GM13976 (cell line): ENCODE data around the gene EHD1.

Source experiments
- DNase-seq: peaks from one replicate; pipeline ENCODE4 v3.0.0; 2012; ENCODE audit warnings: low spot score
- in situ Hi-C: fragments of 300-500 bp; cut with MboI; formaldehyde crosslinking; loops from one replicate; pipeline ENCODE4 v1.12.0; 2022; ENCODE audit warnings: low sequenced_read_pairs, mixed read lengths, inconsistent platforms; ENCODE audit not compliant: unreplicated experiment
- TF ChIP-seq, protein P1 (sequence below): IDR thresholded peaks from 2 replicates; pipeline ENCODE4 v1.5.1; 2012; ENCODE audit warnings: borderline replicate concordance, mild to moderate bottlenecking; ENCODE audit not compliant: insufficient read depth; ENCODE audit errors: extremely low read depth, missing control alignments, control extremely low read depth

Gene EHD1

DNA sequence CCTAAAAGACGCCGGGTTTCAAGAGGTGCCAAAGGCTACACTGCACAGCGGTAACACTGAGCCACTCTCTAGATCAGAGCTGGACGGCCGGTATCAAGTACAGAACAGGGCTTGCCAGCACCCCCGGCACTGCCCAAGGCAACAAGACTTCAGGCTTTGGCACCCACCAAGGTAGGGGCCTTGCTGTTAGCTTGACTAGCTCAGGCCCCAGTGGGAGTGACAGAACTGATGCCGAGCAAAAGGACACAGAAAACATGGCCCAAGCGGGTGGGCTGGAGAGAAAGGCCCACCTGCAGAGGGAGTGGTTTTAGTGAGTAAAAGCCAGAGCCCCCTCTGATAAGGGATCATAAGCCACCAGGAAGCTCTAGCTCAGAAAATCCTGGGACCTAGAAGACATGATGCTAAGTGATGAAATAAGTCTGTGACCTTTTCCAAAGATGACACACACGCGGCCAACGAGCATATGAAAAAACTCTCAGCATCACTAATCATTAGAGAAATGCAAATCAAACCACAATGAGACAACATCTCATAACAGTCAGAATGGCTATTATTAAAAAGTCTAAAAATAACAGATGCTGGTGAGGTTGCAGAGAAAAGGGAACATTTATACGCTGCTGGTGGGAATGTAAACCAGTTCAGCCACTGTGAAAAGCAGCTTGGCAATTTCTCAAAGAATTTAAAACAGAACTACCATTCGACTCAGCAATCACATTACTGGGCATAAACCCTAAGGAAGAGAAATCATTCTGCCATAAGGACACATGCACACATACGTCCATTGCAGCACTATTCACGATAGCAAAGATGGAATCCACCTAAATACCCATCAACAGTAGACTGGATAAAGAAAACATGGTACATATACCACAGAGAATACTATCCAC is 12.9 kb downstream of the EHD1 start:
- DNase-seq: no peak
- TF ChIP-seq, protein P1, sequence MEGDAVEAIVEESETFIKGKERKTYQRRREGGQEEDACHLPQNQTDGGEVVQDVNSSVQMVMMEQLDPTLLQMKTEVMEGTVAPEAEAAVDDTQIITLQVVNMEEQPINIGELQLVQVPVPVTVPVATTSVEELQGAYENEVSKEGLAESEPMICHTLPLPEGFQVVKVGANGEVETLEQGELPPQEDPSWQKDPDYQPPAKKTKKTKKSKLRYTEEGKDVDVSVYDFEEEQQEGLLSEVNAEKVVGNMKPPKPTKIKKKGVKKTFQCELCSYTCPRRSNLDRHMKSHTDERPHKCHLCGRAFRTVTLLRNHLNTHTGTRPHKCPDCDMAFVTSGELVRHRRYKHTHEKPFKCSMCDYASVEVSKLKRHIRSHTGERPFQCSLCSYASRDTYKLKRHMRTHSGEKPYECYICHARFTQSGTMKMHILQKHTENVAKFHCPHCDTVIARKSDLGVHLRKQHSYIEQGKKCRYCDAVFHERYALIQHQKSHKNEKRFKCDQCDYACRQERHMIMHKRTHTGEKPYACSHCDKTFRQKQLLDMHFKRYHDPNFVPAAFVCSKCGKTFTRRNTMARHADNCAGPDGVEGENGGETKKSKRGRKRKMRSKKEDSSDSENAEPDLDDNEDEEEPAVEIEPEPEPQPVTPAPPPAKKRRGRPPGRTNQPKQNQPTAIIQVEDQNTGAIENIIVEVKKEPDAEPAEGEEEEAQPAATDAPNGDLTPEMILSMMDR: no peak
- in situ Hi-C loops: no loop called here

DNA sequence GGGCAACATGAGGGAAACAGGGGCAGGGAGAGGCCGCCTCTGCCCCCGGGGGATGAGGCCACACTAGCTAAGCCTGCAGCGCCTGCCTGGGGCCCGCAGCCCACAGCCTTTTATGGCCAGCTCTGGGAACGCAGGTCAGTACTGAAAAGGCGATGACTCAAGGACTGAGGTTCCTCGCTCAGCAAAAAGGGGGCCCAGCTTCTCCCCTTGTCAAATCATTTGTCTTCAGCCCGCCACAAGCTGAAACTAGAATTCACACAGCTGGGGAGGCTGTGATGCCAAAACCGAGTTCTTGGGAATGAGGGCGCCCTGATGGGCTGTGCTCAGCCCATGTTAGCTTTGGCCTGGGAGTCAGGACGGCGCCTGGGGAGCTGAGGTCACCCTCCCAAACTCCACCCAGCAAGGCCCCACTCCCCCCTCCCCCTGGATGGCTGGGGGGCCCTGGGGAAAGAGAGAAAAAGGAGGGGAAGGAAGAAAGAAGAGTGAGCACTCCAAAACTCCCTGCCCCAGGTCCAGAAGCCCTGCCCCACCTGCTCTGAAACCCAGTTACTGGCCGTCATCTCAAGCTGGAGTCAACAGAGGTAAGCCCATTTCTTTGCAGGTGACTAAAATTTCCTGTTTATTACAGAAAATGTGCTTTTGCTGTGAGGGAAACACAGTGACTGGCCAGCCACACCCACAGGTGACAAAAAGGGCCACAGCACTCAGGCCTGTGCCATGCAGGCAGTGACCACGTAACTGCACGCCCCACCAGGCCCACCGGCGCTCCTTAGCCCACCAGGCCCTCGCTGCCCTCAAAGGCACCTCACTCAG is 13.7 kb downstream of the EHD1 start:
- peak; percentile 78 for DNase-seq
- in situ Hi-C loops: no loop called here

DNA sequence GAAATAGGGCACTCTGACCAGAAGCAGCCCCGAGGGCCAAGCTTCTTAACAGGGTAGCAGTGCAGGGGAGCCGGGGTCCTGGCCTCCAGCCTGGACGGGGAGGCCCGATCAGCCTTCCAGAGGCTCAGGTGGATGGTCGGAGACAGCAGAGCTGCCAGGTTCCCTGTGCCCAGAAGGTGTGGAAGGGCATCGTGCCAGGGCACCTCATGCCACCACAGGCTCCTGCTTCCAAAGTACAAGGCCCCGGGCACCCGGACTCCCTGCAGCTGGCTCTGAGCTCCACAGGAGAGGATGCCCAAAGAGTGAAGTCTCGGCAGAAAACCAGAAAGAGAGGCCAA is 14.3 kb downstream of the EHD1 start:
- DNase-seq: no peak
- in situ Hi-C loops: no loop called here
- TF ChIP-seq, protein P1: no peak

More for the DNA sequence above, 13.7 kb downstream of the EHD1 start:
- TF ChIP-seq, protein P1: no peak

DNA sequence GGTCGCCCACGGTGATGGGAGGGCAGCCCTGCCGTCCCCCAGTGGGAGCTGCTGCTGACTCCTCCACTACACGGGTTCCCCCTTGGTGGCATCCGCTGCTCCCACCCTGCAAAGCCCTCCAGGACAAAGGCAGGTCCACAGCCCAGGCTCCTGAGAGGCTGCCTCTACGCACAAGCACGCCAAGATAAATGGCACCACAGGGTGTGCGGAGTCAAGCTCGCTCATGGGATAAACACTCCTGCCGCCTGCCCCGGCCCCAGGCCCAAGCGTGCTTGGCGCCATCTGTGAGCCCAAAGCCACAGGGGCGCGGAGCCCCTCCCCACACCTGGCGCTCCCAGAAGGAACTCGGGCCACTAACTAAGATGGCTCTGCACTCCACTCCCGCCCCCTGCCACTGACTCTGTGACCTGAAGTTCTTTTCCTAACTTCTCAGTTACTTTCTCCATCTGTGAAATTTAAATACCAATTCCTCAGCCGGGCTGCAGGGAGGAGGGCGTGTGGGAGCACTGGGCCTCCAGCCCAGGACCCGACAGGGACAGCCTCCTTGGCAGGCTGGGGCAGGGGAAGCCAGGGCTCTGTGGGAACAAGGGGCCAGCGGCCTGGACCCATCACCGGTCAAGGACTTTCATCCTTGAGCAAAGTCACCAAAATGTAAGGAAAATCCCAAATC is 14.9 kb downstream of the EHD1 start:
- TF ChIP-seq, protein P1: no peak
- in situ Hi-C loops: no loop called here
- DNase-seq: no peak

DNA sequence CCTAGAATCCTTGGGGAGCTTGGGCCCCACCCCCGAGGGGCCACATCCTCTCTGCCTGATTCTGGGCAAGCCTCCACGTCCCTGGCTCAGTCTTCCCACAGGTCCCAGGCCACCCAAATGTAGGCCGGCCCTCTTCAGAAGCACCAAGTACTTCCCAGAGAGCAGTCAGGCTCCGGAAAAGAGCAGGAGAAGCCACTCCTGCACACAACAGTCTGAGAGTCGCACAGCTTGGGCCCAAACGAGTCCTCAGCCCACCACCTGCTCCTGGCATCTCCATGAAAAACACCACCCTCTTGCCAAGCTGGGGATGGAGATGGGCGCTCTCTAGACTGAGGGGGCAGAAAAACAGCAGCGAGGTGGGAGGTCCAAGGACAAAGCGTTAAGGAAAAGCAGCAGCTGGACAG is 15.4 kb downstream of the EHD1 start:
- TF ChIP-seq, protein P1: no peak
- no peak for DNase-seq
- in situ Hi-C loops: no loop called here

DNA sequence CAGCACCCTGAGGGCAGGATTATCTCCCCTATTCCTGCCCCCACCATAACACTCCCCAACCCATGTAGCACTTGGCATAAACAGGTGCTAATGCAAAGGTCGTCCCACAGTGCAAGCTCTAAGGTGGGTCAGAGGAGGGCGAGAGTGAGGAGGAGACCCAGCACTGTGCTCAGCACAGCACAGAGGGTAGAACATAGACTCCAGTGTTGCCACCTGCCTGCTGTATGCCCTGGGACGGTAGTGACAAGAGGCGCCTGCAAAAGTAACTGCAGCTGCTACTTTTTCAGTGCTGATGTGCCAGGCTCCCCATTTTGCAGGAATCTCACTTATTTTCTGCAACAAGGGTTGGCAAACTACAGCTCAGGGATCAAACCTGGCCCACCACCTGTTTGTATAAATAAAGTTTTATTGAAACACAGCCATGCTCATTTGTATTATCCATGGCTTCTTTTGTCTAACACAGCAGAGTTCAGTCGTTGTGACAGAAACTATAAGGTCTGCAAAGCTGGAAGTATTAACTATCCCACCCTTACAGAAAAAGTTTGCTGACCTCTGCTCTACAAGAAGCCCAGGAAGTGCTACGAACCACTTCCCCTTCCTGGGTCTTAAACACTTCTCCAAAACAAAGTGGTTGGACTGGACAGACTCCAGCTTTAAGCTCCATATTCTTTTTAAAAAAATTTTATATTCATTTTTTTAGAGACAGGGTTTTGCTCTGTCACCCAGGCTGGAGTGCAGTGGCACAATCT is 17.0 kb downstream of the EHD1 start:
- in situ Hi-C loops: no loop called here
- DNase-seq: no peak
- TF ChIP-seq, protein P1: no peak
